DOHH2 (cell line): ENCODE measurements around the gene MIB2.

Experiments
- EZH2phosphoT487 ChIP-seq: fragments of 200-600 bp; sonication (generic); IDR thresholded peaks from 2 replicates; pipeline ENCODE4 v1.6.1; 2017; ENCODE audit warnings: borderline replicate concordance, mild to moderate bottlenecking, antibody characterized with exemption, low read length, moderate library complexity, mixed read lengths
- TF ChIP-seq, protein P1 (sequence below): fragments of 200-600 bp; sonication (generic); IDR thresholded peaks from one replicate; pipeline ENCODE4 v1.5.1; 2014; ENCODE audit warnings: antibody characterized with exemption, mild to moderate bottlenecking, low read depth, low read length; ENCODE audit not compliant: poor library complexity, severe bottlenecking

DNA sequence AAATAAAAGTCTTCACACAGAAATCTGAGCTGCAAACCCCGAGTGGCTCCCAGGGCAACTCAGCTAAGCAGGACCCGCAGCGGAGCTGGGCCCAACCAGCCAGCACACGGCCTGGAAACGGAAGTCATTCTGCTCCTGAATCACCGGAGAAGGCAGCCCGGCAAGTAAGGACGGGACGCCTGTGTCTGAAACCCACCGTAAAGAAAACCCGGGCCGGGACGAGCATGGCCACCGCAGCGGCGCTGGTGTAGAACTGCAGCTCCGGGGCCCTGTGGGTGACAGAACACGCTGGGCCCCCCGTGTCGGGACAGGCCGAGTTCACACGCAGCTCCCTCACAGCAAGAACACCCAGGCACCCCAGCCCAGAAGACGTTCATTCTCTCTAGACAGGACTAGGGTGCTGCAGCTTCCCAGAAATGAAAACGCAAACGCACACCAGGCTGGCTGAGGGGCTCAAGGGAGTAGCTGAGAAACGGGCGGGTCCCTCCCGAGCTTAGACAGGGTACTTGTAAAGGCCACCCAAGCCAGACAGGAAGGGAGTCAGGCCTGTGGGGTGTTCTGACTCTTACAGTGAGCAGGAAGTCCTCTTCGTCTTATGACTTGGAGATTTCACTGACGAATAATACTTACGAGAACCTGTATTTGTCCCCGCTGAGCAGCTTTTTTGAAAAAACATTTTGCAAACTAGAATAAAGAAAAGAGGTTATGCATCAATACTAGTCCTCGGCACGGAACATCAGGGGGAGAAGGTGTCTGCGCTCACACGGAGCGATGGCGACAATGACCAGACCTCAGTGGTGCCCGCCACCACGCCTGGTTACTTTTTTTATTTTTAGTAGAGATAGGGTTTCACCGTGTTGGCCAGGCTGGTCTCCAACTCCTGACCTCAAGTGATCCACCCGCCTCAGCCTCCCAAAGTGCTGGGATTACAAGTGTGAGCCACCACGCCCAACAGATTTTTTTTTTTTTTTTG, 54.5 kb downstream of the MIB2 start:
- TF ChIP-seq, protein P1, sequence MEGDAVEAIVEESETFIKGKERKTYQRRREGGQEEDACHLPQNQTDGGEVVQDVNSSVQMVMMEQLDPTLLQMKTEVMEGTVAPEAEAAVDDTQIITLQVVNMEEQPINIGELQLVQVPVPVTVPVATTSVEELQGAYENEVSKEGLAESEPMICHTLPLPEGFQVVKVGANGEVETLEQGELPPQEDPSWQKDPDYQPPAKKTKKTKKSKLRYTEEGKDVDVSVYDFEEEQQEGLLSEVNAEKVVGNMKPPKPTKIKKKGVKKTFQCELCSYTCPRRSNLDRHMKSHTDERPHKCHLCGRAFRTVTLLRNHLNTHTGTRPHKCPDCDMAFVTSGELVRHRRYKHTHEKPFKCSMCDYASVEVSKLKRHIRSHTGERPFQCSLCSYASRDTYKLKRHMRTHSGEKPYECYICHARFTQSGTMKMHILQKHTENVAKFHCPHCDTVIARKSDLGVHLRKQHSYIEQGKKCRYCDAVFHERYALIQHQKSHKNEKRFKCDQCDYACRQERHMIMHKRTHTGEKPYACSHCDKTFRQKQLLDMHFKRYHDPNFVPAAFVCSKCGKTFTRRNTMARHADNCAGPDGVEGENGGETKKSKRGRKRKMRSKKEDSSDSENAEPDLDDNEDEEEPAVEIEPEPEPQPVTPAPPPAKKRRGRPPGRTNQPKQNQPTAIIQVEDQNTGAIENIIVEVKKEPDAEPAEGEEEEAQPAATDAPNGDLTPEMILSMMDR, result no peak
- TF ChIP-seq EZH2phosphoT487, result no peak
